ENCODE results near the gene SYNE3. TPM values are rescaled to one million over a fixed set of nuclear protein-coding genes. Genes with fewer than 3 reads are reported as not detected.
A peak's percentile ranks its signal among the peaks of the same experiment; 100 is the strongest.

Gene SYNE3
- total and polyA plus RNA-seq, 7 experiments from 2014 or later = 6.8 to 83.9 (median 49.1) TPM

- H3K27ac ChIP-seq (ENCODE audit: low read depth, low read length) = peak overlapping the region; percentile 49
- ChIA-PET CTCF (interaction anchor here (0.6 to 10.2 kb wide), 19 partner anchors 9 to 100 kb away, joined by 3 to 209 read pairs (median 4); partner anchors contain the start of gene SYNE3), POLR2A (interaction anchor here (1.0 to 17.2 kb wide), 5 partner anchors 8 to 87 kb away, joined by 3 to 255 read pairs (median 10); no protein-coding TSS in a partner anchor)
- no peaks in the 10 kb centered on the region for H3K9me3 Mint-ChIP-seq
- peaks cover 0 to 6% (median 4%) of the 10 kb centered on the region in 5 donors for H3K36me3 Mint-ChIP-seq
- H3K36me3 ChIP-seq (ENCODE audit: control insufficient read depth in 2 of 3, insufficient read depth in 3 of 3, low read length in 3 of 3) = peaks cover 0 to 3% (median 0%) of the 10 kb centered on the region in 3 experiments
- peak overlapping the region in 6 of 10 donors; percentile 1 to 54 (median 22) for H3K4me3 Mint-ChIP-seq
- no peaks in the 10 kb centered on the region for H3K9me3 ChIP-seq (ENCODE audit: control insufficient read depth in 2 of 3, low read length in 3 of 3)
- DNase-seq = peak in 7 of 9 donors; percentile 31 to 60 (median 54)
- intact Hi-C loops (cut with micrococcal nuclease) = loop anchor here (1.0 to 2.0 kb wide), 6 partner anchors 8 to 100 kb away; partner anchors contain the start of gene SYNE3 (in 1 of the 2)
- peaks cover 39 to 80% (median 77%) of the 10 kb centered on the region in 7 donors for H3K4me1 Mint-ChIP-seq
- peak; percentile 50 for ATAC-seq
- no peak overlapping the region for H3K4me3 ChIP-seq (ENCODE audit: low read length)
- H3K4me1 ChIP-seq (ENCODE audit: control insufficient read depth in 2 of 2, insufficient read depth in 2 of 2, low read length in 2 of 2) = peaks cover 25 to 39% of the 10 kb centered on the region in 2 donors
- no peaks in the 10 kb centered on the region for H3K27me3 Mint-ChIP-seq
- peak overlapping the region; percentile 14 to 97 (median 89) for H3K27ac Mint-ChIP-seq
- no peaks in the 10 kb centered on the region for H3K27me3 ChIP-seq (ENCODE audit: control insufficient read depth in 2 of 2, insufficient read depth in 2 of 2, low read length in 2 of 2)
Observed at GRCh38 chr14:95527387-95528002, 11.0 kb upstream of the SYNE3 start.

- intact Hi-C loops (cut with micrococcal nuclease) = loop anchor here (1.0 to 2.0 kb wide), 6 partner anchors 7 to 99 kb away; partner anchors contain the start of gene SYNE3 (in 1 of the 2)
- Histone ChIP-seq H3K27me3 (ENCODE audit: control insufficient read depth in 2 of 2, insufficient read depth in 2 of 2, low read length in 2 of 2) (no peaks in the 10 kb centered on the region), H3K27ac (ENCODE audit: low read depth, low read length) (peak overlapping the region; percentile 49), H3K4me3 (ENCODE audit: low read length) (no peak overlapping the region), H3K9me3 (ENCODE audit: control insufficient read depth in 2 of 3, low read length in 3 of 3) (no peaks in the 10 kb centered on the region), H3K36me3 (ENCODE audit: control insufficient read depth in 2 of 3, insufficient read depth in 3 of 3, low read length in 3 of 3) (no peaks in the 10 kb centered on the region), H3K4me1 (ENCODE audit: control insufficient read depth in 2 of 2, insufficient read depth in 2 of 2, low read length in 2 of 2) (peaks cover 32 to 44% of the 10 kb centered on the region in 2 donors)
- POLR2A ChIA-PET = interaction anchor here (1.0 to 17.2 kb wide), 6 partner anchors 9 to 87 kb away, joined by 3 to 255 read pairs (median 8); no protein-coding TSS in a partner anchor
- Mint-ChIP-seq H3K4me3 (peak overlapping the region in 6 of 10 donors; percentile 1 to 41 (median 29)), H3K36me3 (peaks cover 0 to 4% (median 3%) of the 10 kb centered on the region in 5 donors), H3K4me1 (peaks cover 40 to 80% (median 77%) of the 10 kb centered on the region in 7 donors), H3K9me3 (no peaks in the 10 kb centered on the region), H3K27me3 (no peaks in the 10 kb centered on the region), H3K27ac (peak overlapping the region; percentile 87 to 99 (median 93))
- DNase-seq = no peak
- CTCF ChIA-PET = interaction anchor here (0.6 to 10.2 kb wide), 18 partner anchors 8 to 100 kb away, joined by 3 to 209 read pairs (median 6); partner anchors contain the start of gene SYNE3
- ATAC-seq = no peak
Observed at GRCh38 chr14:95526483-95527386, 10.3 kb upstream of the SYNE3 start.

- H3K27ac Mint-ChIP-seq = peak overlapping the region; percentile 84 to 99 (median 93)
- H3K9me3 Mint-ChIP-seq = no peaks in the 10 kb centered on the region
- H3K36me3 ChIP-seq (ENCODE audit: control insufficient read depth in 2 of 3, insufficient read depth in 3 of 3, low read length in 3 of 3) = no peaks in the 10 kb centered on the region
- peaks cover 0 to 4% (median 2%) of the 10 kb centered on the region in 5 donors for H3K36me3 Mint-ChIP-seq
- ChIA-PET POLR2A (interaction anchor here (1.1 to 17.2 kb wide), 4 partner anchors 11 to 86 kb away, joined by 3 to 255 read pairs (median 8); no protein-coding TSS in a partner anchor), CTCF (interaction anchor here (1.2 to 10.2 kb wide), 7 partner anchors 11 to 85 kb away, joined by 5 to 209 read pairs (median 15); partner anchors contain the start of gene SYNE3)
- no peak overlapping the region for H3K4me3 ChIP-seq (ENCODE audit: low read length)
- peak overlapping the region in 4 of 10 donors; percentile 17 to 76 (median 29) for H3K4me3 Mint-ChIP-seq
- intact Hi-C loops (cut with micrococcal nuclease) = loop anchor here in 1 of 2 donors (2.0 kb wide), 1 partner anchor 45 kb away; no protein-coding TSS in a partner anchor
- no peaks in the 10 kb centered on the region for H3K27me3 ChIP-seq (ENCODE audit: control insufficient read depth in 2 of 2, insufficient read depth in 2 of 2, low read length in 2 of 2)
- peaks cover 43 to 77% (median 74%) of the 10 kb centered on the region in 7 donors for H3K4me1 Mint-ChIP-seq
- ATAC-seq = no peak
- peak overlapping the region; percentile 49 for H3K27ac ChIP-seq (ENCODE audit: low read depth, low read length)
- H3K9me3 ChIP-seq (ENCODE audit: control insufficient read depth in 2 of 3, low read length in 3 of 3) = no peaks in the 10 kb centered on the region
- no peaks in the 10 kb centered on the region for H3K27me3 Mint-ChIP-seq
- peaks cover 38 to 47% of the 10 kb centered on the region in 2 donors for H3K4me1 ChIP-seq (ENCODE audit: control insufficient read depth in 2 of 2, insufficient read depth in 2 of 2, low read length in 2 of 2)
- DNase-seq = no peak
Observed at GRCh38 chr14:95525999-95526398, 9.5 kb upstream of the SYNE3 start.

GRCh38 chr14:95524706-95525512 is 8.5 kb upstream of the SYNE3 start:
- Histone ChIP-seq H3K4me1 (ENCODE audit: control insufficient read depth in 2 of 2, insufficient read depth in 2 of 2, low read length in 2 of 2) (peaks cover 45 to 54% of the 10 kb centered on the region in 2 donors), H3K27ac (ENCODE audit: low read depth, low read length) (peak overlapping the region; percentile 73), H3K4me3 (ENCODE audit: low read length) (no peak overlapping the region), H3K27me3 (ENCODE audit: control insufficient read depth in 2 of 2, insufficient read depth in 2 of 2, low read length in 2 of 2) (no peaks in the 10 kb centered on the region), H3K9me3 (ENCODE audit: control insufficient read depth in 2 of 3, low read length in 3 of 3) (no peaks in the 10 kb centered on the region), H3K36me3 (ENCODE audit: control insufficient read depth in 2 of 3, insufficient read depth in 3 of 3, low read length in 3 of 3) (no peaks in the 10 kb centered on the region)
- Mint-ChIP-seq H3K27me3 (no peaks in the 10 kb centered on the region), H3K4me3 (peak overlapping the region; percentile 13 to 86 (median 80)), H3K27ac (peak overlapping the region; percentile 87 to 99 (median 95)), H3K36me3 (peaks cover 0 to 4% (median 2%) of the 10 kb centered on the region in 5 donors), H3K9me3 (no peaks in the 10 kb centered on the region), H3K4me1 (peaks cover 47 to 74% (median 69%) of the 10 kb centered on the region in 7 donors)
- CTCF ChIA-PET = interaction anchor here (2.3 to 10.2 kb wide), 4 partner anchors 9 to 84 kb away, joined by 11 to 209 read pairs (median 18); partner anchors contain the start of gene GLRX5
- ATAC-seq = no peak
- intact Hi-C loops (cut with micrococcal nuclease) = loop anchor here in 1 of 2 donors (1.0 kb wide), 2 partner anchors 9 kb away; partner anchors contain the start of gene SYNE3
- no peak for DNase-seq
- POLR2A ChIA-PET = interaction anchor here (1.1 to 17.2 kb wide), 5 partner anchors 9 to 79 kb away, joined by 3 to 255 read pairs (median 22); partner anchors contain the start of gene GLRX5

GRCh38 chr14:95523815-95524448 is 7.5 kb upstream of the SYNE3 start:
- Histone ChIP-seq H3K9me3 (ENCODE audit: control insufficient read depth in 2 of 3, low read length in 3 of 3) (no peaks in the 10 kb centered on the region), H3K4me3 (ENCODE audit: low read length) (peak overlapping the region; percentile 42), H3K36me3 (ENCODE audit: control insufficient read depth in 2 of 3, insufficient read depth in 3 of 3, low read length in 3 of 3) (no peaks in the 10 kb centered on the region), H3K27ac (ENCODE audit: low read depth, low read length) (peak overlapping the region; percentile 73), H3K4me1 (ENCODE audit: control insufficient read depth in 2 of 2, insufficient read depth in 2 of 2, low read length in 2 of 2) (peaks cover 55 to 63% of the 10 kb centered on the region in 2 donors), H3K27me3 (ENCODE audit: control insufficient read depth in 2 of 2, insufficient read depth in 2 of 2, low read length in 2 of 2) (no peaks in the 10 kb centered on the region)
- intact Hi-C loops (cut with micrococcal nuclease) = loop anchor here (1.0 kb wide), 3 partner anchors 8 to 61 kb away; partner anchors contain the start of gene SYNE3 (in 1 of the 2)
- peak overlapping the region; percentile 87 to 99 (median 95) for H3K27ac Mint-ChIP-seq
- ATAC-seq = peak; percentile 65
- H3K4me1 Mint-ChIP-seq = peaks cover 55 to 80% (median 78%) of the 10 kb centered on the region in 7 donors
- peak in 3 of 9 donors; percentile 15 to 57 (median 31) for DNase-seq
- peaks cover 0 to 2% (median 0%) of the 10 kb centered on the region in 5 donors for H3K36me3 Mint-ChIP-seq
- ChIA-PET POLR2A (interaction anchor here (0.6 to 17.2 kb wide), 14 partner anchors 9 to 504 kb away, joined by 3 to 255 read pairs (median 4); partner anchors contain the start of gene GLRX5), CTCF (interaction anchor here (0.7 to 10.2 kb wide), 9 partner anchors 10 to 83 kb away, joined by 3 to 209 read pairs (median 6); partner anchors contain the start of gene GLRX5)
- no peaks in the 10 kb centered on the region for H3K27me3 Mint-ChIP-seq
- H3K4me3 Mint-ChIP-seq = peak overlapping the region; percentile 71 to 89 (median 82)
- H3K9me3 Mint-ChIP-seq = no peaks in the 10 kb centered on the region

Measured in naive thymus-derived CD4-positive, alpha-beta T cell (primary cell).